A549 (cell line): ENCODE measurements around the gene LATS2.

ENCODE experiments used
- CTCF ChIP-seq: fragments of >200 bp; sonication (Bioruptor Twin); formaldehyde crosslinking; IDR thresholded peaks from 3 replicates; pipeline ENCODE4 v1.5.1; 2016
- HOXA7 ChIP-seq: fragments of 250-450 bp; sonication (Bioruptor Pico); IDR thresholded peaks from 2 replicates; pipeline ENCODE4 v1.5.0; 2020; ENCODE audit warnings: mild to moderate bottlenecking, moderate library complexity
- MAFK ChIP-seq: fragments of 450-650 bp; IDR thresholded peaks from 2 replicates; pipeline ENCODE4 v1.6.1; 2014; ENCODE audit not compliant: partially characterized antibody

- TF ChIP-seq MAFK (no peak), HOXA7 (CRISPR knock-in tag) (no peak), CTCF (no peak)
These were observed 28.7 kb downstream of the LATS2 start for GRCh38 chr13:21032656-21033055.
